Kidney (tissue), 14 donors: ENCODE data around the gene NRG3. TPM values are rescaled to one million over a fixed set of nuclear protein-coding genes. Genes with fewer than 3 reads are reported as not detected.

Experiments used
- DNase-seq, 5 donors: peaks; one replicate each; pipeline ENCODE4 v3.0.0-alpha.2; 2013 to 2020
- FAIRE-seq: peaks from 2 replicates; lab custom pipeline; 2012; peaks lifted over from hg19 to GRCh38; lab: Jason Lieb, UNC
- H3K27ac ChIP-seq, 2 donors: one replicate each; pipeline ENCODE4 v1.7.0; 2013; ENCODE audit warnings: low read depth in 2 of 2, low read length in 2 of 2, inconsistent platforms in 1 of 2
- H3K27me3 ChIP-seq: one replicate; pipeline ENCODE4 v1.7.1; 2013; ENCODE audit warnings: low read length, inconsistent platforms; ENCODE audit not compliant: control insufficient read depth, insufficient read depth
- H3K36me3 ChIP-seq, 3 donors: one replicate each; pipeline versions ENCODE4 v1.7.0 to v1.7.1; 2013; ENCODE audit warnings: low read length in 3 of 3, control low read depth in 1 of 3, inconsistent platforms in 1 of 3; ENCODE audit not compliant: insufficient read depth in 3 of 3, control insufficient read depth in 2 of 3
- H3K4me1 ChIP-seq, 3 donors: one replicate each; pipeline versions ENCODE4 v1.7.0 to v1.7.1; 2013; ENCODE audit warnings: low read length in 3 of 3, inconsistent platforms in 1 of 3, low read depth in 1 of 3; ENCODE audit not compliant: control insufficient read depth in 2 of 3, insufficient read depth in 2 of 3
- H3K4me3 ChIP-seq, 3 donors: one replicate each; pipeline versions ENCODE4 v1.7.0 to v1.8.1; 2013; ENCODE audit warnings: low read length in 3 of 3, control low read depth in 1 of 3, inconsistent platforms in 1 of 3
- H3K9ac ChIP-seq, 3 donors: one replicate each; pipeline versions ENCODE4 v1.7.0 to v1.7.1; 2013; ENCODE audit warnings: low read length in 3 of 3, control low read depth in 1 of 3, inconsistent platforms in 1 of 3
- H3K9me3 ChIP-seq, 3 donors: one replicate each; pipeline versions ENCODE4 v1.7.0 to v1.7.1; 2013; ENCODE audit warnings: low read length in 3 of 3, control low read depth in 1 of 3, inconsistent platforms in 1 of 3; ENCODE audit not compliant: control insufficient read depth in 2 of 3, insufficient read depth in 1 of 3
- CTCF ChIP-seq: IDR thresholded peaks from 3 replicates; pipeline ENCODE4 v1.5.1; 2012; ENCODE audit warnings: mild to moderate bottlenecking, moderate library complexity, borderline replicate concordance; ENCODE audit not compliant: insufficient read depth; ENCODE audit errors: extremely low read depth
- intact Hi-C: fragments of 100-400 bp; cut with DNase I; formaldehyde crosslinking; loops from one replicate; pipeline ENCODE4 v1.11.1; 2022
- polyA plus RNA-seq: library from polyadenylated mRNA; stranded (reverse); fragments of 350-450 nt; fragmentation: Illumina TruSeq; extraction: RNeasy Lipid Tissue Mini Kit (QIAGEN cat#74804); gene quantifications from one replicate; pipeline ENCODE4 v1.2.3, GENCODE V29; 2014; ENCODE audit warnings: low read depth, low replicate concordance; ENCODE audit not compliant: insufficient read depth
- total RNA-seq: library from RNA; stranded (reverse); fragmentation: NEBNext Ultra II Directional; extraction: Animal tissue kit (Norgen Biotek cat#: 25700); gene quantifications from one replicate; pipeline ENCODE4 v1.2.1, GENCODE V29; 2021
- donor health status: control.
- donor health status: control.
- donor health status: control.
- donor health status: control.
- donor health status: control.
- donor health status: DM: yes; HTN: yes; CAD: no.
- donor health status: Normal renal cell carcinoma (clear cell type).

The NRG3 gene
- total and polyA plus RNA-seq, 2 donors from 2014 or later, result 0.62 to 5.4 TPM

GRCh38 chr10:82228701-82229100, 353.7 kb downstream of the NRG3 start:
- no peak for FAIRE-seq

GRCh38 chr10:82234173-82234572, 359.2 kb downstream of the NRG3 start:
- Histone ChIP-seq H3K27me3 (no peaks in the 10 kb centered on the region), H3K9me3 (no peaks in the 10 kb centered on the region), H3K4me3 (no peak overlapping the region), H3K4me1 (no peaks in the 10 kb centered on the region), H3K27ac (no peak overlapping the region), H3K9ac (no peak overlapping the region), H3K36me3 (no peaks in the 10 kb centered on the region)
- intact Hi-C loops, result no loop called here
- FAIRE-seq (no peak), DNase-seq (no peak)
- TF ChIP-seq CTCF, result no peak

More at GRCh38 chr10:82228701-82229100, 353.7 kb downstream of the NRG3 start:
- H3K9ac ChIP-seq, result no peak overlapping the region
- no peaks in the 10 kb centered on the region for H3K9me3 ChIP-seq
- H3K36me3 ChIP-seq, result no peaks in the 10 kb centered on the region
- no peak overlapping the region for H3K27ac ChIP-seq
- no peaks in the 10 kb centered on the region for H3K27me3 ChIP-seq
- no peak for TF ChIP-seq CTCF
- intact Hi-C loops, result no loop called here
- no peak for DNase-seq
- H3K4me3 ChIP-seq, result no peak overlapping the region
- H3K4me1 ChIP-seq, result no peaks in the 10 kb centered on the region

DNA sequence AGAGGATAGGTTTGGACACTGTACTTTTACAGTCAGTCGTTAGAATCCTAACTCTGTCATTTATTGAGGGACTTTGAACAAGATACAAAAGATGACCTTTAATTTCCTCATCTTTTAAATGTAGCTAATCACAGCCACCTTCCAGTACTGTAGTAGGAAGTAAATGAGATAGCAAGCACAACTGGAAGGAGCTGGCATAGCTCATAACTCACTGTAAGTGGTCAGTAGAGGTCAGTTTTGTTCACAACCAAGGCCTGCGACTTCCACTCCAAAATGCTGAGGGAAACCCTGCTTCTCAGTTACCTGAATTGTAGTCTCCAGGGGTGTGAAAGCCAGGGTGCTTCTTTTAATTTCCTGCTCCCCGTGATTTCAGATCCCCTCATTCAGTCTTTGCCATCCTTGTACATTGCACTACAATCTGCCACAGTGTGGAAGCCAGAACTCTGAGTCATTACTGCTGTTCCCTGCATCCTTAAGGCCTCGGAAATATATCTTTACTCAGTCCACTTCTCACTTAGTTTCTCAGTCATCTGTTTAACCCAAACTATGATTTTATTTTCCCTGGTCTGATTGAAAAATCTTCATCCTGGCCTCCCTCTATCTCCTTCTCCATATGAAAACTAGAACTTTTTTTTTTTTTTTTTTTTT, 361.2 kb downstream of the NRG3 start:
- no peak overlapping the region for H3K4me3 ChIP-seq
- FAIRE-seq (no peak), DNase-seq (no peak)
- H3K9me3 ChIP-seq, result no peaks in the 10 kb centered on the region
- no peaks in the 10 kb centered on the region for H3K36me3 ChIP-seq
- H3K4me1 ChIP-seq, result no peaks in the 10 kb centered on the region
- H3K9ac ChIP-seq, result no peak overlapping the region
- no peak for TF ChIP-seq CTCF
- intact Hi-C loops, result no loop called here
- H3K27ac ChIP-seq, result no peak overlapping the region
- no peaks in the 10 kb centered on the region for H3K27me3 ChIP-seq

GRCh38 chr10:82238291-82238690, 363.3 kb downstream of the NRG3 start:
- FAIRE-seq (no peak), DNase-seq (no peak)
- H3K27me3 ChIP-seq, result no peaks in the 10 kb centered on the region

More at GRCh38 chr10:82238291-82238690, 363.3 kb downstream of the NRG3 start:
- no peak overlapping the region for H3K9ac ChIP-seq
- H3K9me3 ChIP-seq, result no peaks in the 10 kb centered on the region
- TF ChIP-seq CTCF, result no peak
- H3K4me1 ChIP-seq, result no peaks in the 10 kb centered on the region
- H3K27ac ChIP-seq, result no peak overlapping the region
- intact Hi-C loops, result no loop called here
- no peak overlapping the region for H3K4me3 ChIP-seq
- H3K36me3 ChIP-seq, result no peaks in the 10 kb centered on the region
